ENCODE measurements around the gene TAF6.

Gene TAF6

GRCh38 chr7:100119072-100119969 lies at the start of gene TAF6, which contains the start of gene CNPY4:
Gene TAF6, minus strand, starts transcription at chr7:100119358. Its CDS starts 5,149 bp downstream, at chr7:100114209.
Gene CNPY4, plus strand, starts transcription at chr7:100119634. Its CDS starts 111 bp downstream, at chr7:100119745.
- peak; percentile 95 for DNase-seq (ENCODE audit: low spot score)

GRCh38 chr7:100167912-100168323 lies 48.8 kb upstream of the TAF6 start:
- no peak for DNase-seq (ENCODE audit: low spot score)

- DNase-seq (ENCODE audit: low spot score): no peak
Measured at GRCh38 chr7:100166970-100167911, 48.1 kb upstream of the TAF6 start.

GRCh38 chr7:100166317-100166940 lies 47.3 kb upstream of the TAF6 start:
- DNase-seq (ENCODE audit: low spot score): no peak

- DNase-seq (ENCODE audit: low spot score): no peak
Measured at GRCh38 chr7:100163871-100164270, 44.7 kb upstream of the TAF6 start.

- DNase-seq (ENCODE audit: low spot score): peak; percentile 39
Measured at GRCh38 chr7:100163006-100163531, 43.9 kb upstream of the TAF6 start.

- DNase-seq (ENCODE audit: low spot score): no peak
Measured at GRCh38 chr7:100160067-100160466, 40.9 kb upstream of the TAF6 start.

GRCh38 chr7:100159099-100159623 lies 40.0 kb upstream of the TAF6 start:
- no peak for DNase-seq (ENCODE audit: low spot score)

- DNase-seq (ENCODE audit: low spot score): peak; percentile 82
Measured at GRCh38 chr7:100158229-100159098, 39.3 kb upstream of the TAF6 start, which contains the start of gene TRAPPC14. Gene TRAPPC14, minus strand, starts transcription at chr7:100158723. Its CDS starts 224 bp downstream, at chr7:100158499.

- DNase-seq (ENCODE audit: low spot score): peak; percentile 94
Measured at GRCh38 chr7:100157334-100158228, 38.4 kb upstream of the TAF6 start.

- DNase-seq (ENCODE audit: low spot score): no peak
Measured at GRCh38 chr7:100157069-100157333, 37.8 kb upstream of the TAF6 start.

GRCh38 chr7:100156331-100157068 lies 37.3 kb upstream of the TAF6 start:
- DNase-seq (ENCODE audit: low spot score): no peak

- DNase-seq (ENCODE audit: low spot score): no peak
Measured at GRCh38 chr7:100155553-100156317, 36.6 kb upstream of the TAF6 start.

GRCh38 chr7:100154651-100155491 lies 35.7 kb upstream of the TAF6 start:
- DNase-seq (ENCODE audit: low spot score): no peak

GRCh38 chr7:100153708-100154535 lies 34.8 kb upstream of the TAF6 start:
- no peak for DNase-seq (ENCODE audit: low spot score)

- DNase-seq (ENCODE audit: low spot score): no peak
Measured at GRCh38 chr7:100152937-100153666, 33.9 kb upstream of the TAF6 start.

Measured in kidney tubule cell (primary cell).